IPS-18a (cell line): ENCODE results near the gene CLOCK.
A peak's percentile ranks its signal among the peaks of the same experiment; 100 is the strongest.
"Not testable (repeated sequence)": the region's sequence is repeated elsewhere in the genome, so short reads cannot be mapped to it uniquely, and the experiment has no call there.

Experiments
- H3K27ac ChIP-seq: one replicate; pipeline ENCODE4 v1.5.1; 2013; ENCODE audit warnings: low read length
- H3K27me3 ChIP-seq: one replicate; pipeline ENCODE4 v1.6.1; 2013; ENCODE audit warnings: mild to moderate bottlenecking, low read length; ENCODE audit not compliant: control insufficient read depth, insufficient read depth
- H3K36me3 ChIP-seq: one replicate; pipeline ENCODE4 v1.6.1; 2013; ENCODE audit warnings: low read depth, low read length; ENCODE audit not compliant: control insufficient read depth
- H3K4me1 ChIP-seq: one replicate; pipeline ENCODE4 v1.6.1; 2013; ENCODE audit warnings: low read depth, low read length; ENCODE audit not compliant: control insufficient read depth
- H3K4me3 ChIP-seq: one replicate; pipeline ENCODE4 v1.5.1; 2013; ENCODE audit warnings: low read length
- H3K9ac ChIP-seq: one replicate; pipeline ENCODE4 v1.6.1; 2013; ENCODE audit warnings: mild to moderate bottlenecking, low read length, moderate library complexity
- H3K9me3 ChIP-seq: one replicate; pipeline ENCODE4 v1.6.1; 2013; ENCODE audit warnings: low read depth, low read length; ENCODE audit not compliant: control insufficient read depth

Gene CLOCK

GRCh38 chr4:55546756-55547465 is at the start of gene CLOCK:
Gene CLOCK (minus strand): TSS chr4:55546909. CDS start chr4:55482785, 64,124 bp downstream.
- Histone ChIP-seq H3K27me3 (no peaks in the 10 kb centered on the region), H3K36me3 (no peaks in the 10 kb centered on the region), H3K27ac (peak within 1 kb of the TSS; percentile 12), H3K9ac (peak within 1 kb of the TSS; percentile 74), H3K9me3 (no peaks in the 10 kb centered on the region), H3K4me1 (peaks cover 26% of the 10 kb centered on the region), H3K4me3 (peak within 1 kb of the TSS; percentile 87)

DNA sequence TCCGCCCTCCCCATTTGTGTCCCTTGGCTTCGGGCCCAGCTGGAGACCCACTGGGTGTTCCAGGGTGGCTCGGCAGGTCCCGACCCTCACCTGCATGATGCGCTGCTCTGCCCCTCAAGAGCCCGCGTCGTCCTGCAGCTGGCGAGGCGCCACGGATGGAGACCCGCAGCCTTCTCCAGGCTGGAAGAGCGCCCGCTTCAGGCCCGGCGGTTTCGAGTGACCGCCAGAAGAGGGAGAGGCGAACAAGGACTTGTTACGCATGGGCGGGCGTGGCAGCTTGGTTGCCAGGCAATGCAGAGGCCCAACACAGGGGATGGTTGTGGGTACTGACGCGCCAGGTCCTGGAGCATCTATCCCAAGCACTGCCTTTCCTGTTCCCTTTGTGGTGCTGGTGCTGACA is 45.3 kb upstream of the CLOCK start, which contains the start of gene PDCL2:
Gene PDCL2, minus strand, starts transcription at position 232 of the 400 bp plus-strand sequence. Its CDS starts 136 bp downstream, at position 96.
- H3K4me1 ChIP-seq = no peaks in the 10 kb centered on the region
- no peak within 1 kb of the TSS for H3K27ac ChIP-seq
- H3K9me3 ChIP-seq = no peaks in the 10 kb centered on the region
- H3K4me3 ChIP-seq = no peak within 1 kb of the TSS
- no peak within 1 kb of the TSS for H3K9ac ChIP-seq
- no peaks in the 10 kb centered on the region for H3K27me3 ChIP-seq
- H3K36me3 ChIP-seq = no peaks in the 10 kb centered on the region

GRCh38 chr4:55588160-55588559 is 41.5 kb upstream of the CLOCK start:
- Histone ChIP-seq H3K27ac (no peak overlapping the region), H3K27me3 (no peaks in the 10 kb centered on the region), H3K9ac (no peak overlapping the region), H3K9me3 (peaks cover 4% of the 10 kb centered on the region), H3K4me3 (no peak overlapping the region), H3K4me1 (no peaks in the 10 kb centered on the region), H3K36me3 (no peaks in the 10 kb centered on the region)

GRCh38 chr4:55582773-55583172 is 36.1 kb upstream of the CLOCK start:
- not testable (repeated sequence) for H3K9ac ChIP-seq, H3K27me3 ChIP-seq, H3K9me3 ChIP-seq, H3K36me3 ChIP-seq, H3K27ac ChIP-seq, H3K4me3 ChIP-seq, H3K4me1 ChIP-seq

DNA sequence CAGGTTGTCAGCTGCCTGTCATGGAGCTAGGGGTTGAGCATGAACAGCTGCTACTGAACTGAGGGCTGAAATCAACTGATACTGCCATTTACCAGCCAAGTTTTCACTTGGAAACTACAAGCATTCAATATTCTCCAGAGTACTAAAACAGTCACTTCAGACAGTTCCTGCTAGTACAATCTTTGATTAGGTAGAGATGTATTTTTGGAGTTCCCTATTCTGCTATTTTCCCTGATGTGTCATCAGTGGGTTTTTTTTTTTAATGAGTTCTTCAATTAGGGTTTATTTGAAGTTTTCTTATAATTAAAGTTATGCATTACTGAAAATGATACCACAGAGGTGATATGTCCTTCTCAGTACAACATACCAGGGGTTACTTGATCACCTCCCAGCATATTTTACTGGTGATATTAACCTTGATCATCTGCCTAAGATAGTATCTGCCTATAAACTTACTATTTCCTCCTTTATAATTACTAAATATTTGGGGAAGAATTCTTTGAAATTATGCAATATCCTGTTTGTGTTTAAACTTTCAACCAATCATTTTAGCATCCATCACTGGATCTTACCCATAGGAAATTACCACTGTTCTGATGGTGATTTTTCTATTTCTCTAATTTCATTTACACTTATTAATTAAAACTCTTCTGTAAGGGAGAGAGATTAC is 31.8 kb upstream of the CLOCK start:
- no peak overlapping the region for H3K4me3 ChIP-seq
- H3K9ac ChIP-seq = no peak overlapping the region
- H3K27ac ChIP-seq = no peak overlapping the region
- H3K36me3 ChIP-seq = no peaks in the 10 kb centered on the region
- H3K27me3 ChIP-seq = no peaks in the 10 kb centered on the region
- H3K9me3 ChIP-seq = peaks cover 11% of the 10 kb centered on the region
- H3K4me1 ChIP-seq = no peaks in the 10 kb centered on the region

GRCh38 chr4:55575513-55575912 is 28.8 kb upstream of the CLOCK start:
- Histone ChIP-seq H3K27ac (no peak overlapping the region), H3K4me3 (no peak overlapping the region), H3K9me3 (peaks cover 10% of the 10 kb centered on the region), H3K9ac (no peak overlapping the region), H3K36me3 (no peaks in the 10 kb centered on the region), H3K4me1 (no peaks in the 10 kb centered on the region), H3K27me3 (no peaks in the 10 kb centered on the region)

- Histone ChIP-seq H3K4me3 (no peak overlapping the region), H3K27me3 (no peaks in the 10 kb centered on the region), H3K9ac (no peak overlapping the region), H3K36me3 (no peaks in the 10 kb centered on the region), H3K27ac (no peak overlapping the region), H3K4me1 (no peaks in the 10 kb centered on the region), H3K9me3 (peaks cover 10% of the 10 kb centered on the region)
These were observed 27.5 kb upstream of the CLOCK start for GRCh38 chr4:55574252-55574651.

- no peaks in the 10 kb centered on the region for H3K36me3 ChIP-seq
- H3K9ac ChIP-seq = no peak overlapping the region
- no peaks in the 10 kb centered on the region for H3K9me3 ChIP-seq
- no peaks in the 10 kb centered on the region for H3K4me1 ChIP-seq
- H3K27me3 ChIP-seq = no peaks in the 10 kb centered on the region
- no peak overlapping the region for H3K27ac ChIP-seq
- no peak overlapping the region for H3K4me3 ChIP-seq
These were observed 25.1 kb upstream of the CLOCK start for GRCh38 chr4:55571806-55572205.

DNA sequence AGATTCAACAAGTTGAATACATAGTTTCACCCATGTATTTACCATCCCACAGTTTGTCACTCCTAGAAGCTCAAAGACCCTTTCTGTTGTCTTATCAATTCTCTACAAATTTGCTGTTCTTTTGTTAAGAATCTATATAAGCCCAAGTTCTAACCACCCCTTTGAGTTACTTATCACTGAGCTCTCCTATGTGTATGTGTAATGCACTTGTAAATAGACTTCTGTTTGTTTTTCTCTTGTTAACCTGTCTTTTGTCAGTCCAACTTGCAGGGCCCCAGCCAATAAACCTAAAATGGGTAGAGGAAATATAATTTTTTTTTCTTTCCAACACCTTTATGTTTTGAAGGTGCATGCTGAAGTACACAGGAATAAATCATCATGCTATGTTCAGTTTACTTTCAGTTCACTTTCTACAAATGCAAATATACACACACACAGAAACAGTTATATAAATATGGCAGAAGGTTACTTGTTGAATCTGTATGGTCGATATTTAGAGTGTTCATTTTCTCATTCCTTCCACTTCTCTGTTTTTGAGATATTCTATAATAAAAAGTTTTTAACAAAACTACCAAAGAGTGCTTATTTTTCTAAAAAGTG is 22.3 kb upstream of the CLOCK start:
- no peaks in the 10 kb centered on the region for H3K27me3 ChIP-seq
- H3K27ac ChIP-seq = no peak overlapping the region
- H3K4me3 ChIP-seq = no peak overlapping the region
- no peak overlapping the region for H3K9ac ChIP-seq
- peaks cover 3% of the 10 kb centered on the region for H3K4me1 ChIP-seq
- H3K36me3 ChIP-seq = no peaks in the 10 kb centered on the region
- H3K9me3 ChIP-seq = no peaks in the 10 kb centered on the region

DNA sequence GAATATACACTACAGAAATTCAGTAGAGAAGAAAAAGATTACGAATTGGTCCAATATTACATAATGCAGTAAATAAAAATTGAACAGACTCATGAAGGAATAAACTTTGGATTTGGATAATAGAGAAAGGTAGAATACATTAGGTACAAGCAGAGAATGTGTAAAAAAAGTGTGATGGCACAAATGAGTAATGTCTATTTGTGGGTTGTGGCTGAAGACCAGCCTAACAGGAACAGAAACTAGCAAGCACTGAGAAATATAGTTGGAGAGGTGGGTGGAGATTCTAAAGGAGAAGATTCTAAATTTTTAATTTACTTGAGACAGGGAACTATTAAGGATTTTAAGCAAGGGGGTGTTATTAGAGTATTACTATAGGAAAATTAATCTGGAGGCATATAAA is 15.2 kb upstream of the CLOCK start:
- H3K4me1 ChIP-seq = peaks cover 11% of the 10 kb centered on the region
- no peaks in the 10 kb centered on the region for H3K27me3 ChIP-seq
- H3K9me3 ChIP-seq = no peaks in the 10 kb centered on the region
- H3K4me3 ChIP-seq = no peak overlapping the region
- H3K36me3 ChIP-seq = no peaks in the 10 kb centered on the region
- no peak overlapping the region for H3K9ac ChIP-seq
- H3K27ac ChIP-seq = no peak overlapping the region

DNA sequence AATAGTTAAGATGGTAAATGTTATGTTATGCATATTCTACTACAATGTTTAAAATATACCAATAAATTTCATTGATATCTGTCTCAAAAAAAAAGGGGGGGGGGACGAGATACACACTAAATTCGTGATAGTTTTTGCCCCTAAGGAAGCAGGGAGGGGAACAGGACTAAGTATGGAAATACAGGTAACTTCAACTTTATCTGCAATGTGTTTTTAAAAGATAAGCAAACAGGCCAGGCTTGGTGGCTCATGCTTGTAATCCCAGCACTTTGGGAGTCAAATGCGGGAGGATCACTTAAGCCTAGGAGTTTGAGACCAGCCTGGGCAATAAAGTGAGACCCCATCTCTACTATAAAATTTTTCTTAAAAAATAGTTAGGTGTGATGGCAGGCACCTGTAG is 13.4 kb upstream of the CLOCK start:
- no peaks in the 10 kb centered on the region for H3K27me3 ChIP-seq
- H3K4me3 ChIP-seq = no peak overlapping the region
- H3K9ac ChIP-seq = no peak overlapping the region
- no peaks in the 10 kb centered on the region for H3K36me3 ChIP-seq
- no peaks in the 10 kb centered on the region for H3K9me3 ChIP-seq
- H3K4me1 ChIP-seq = peaks cover 11% of the 10 kb centered on the region
- no peak overlapping the region for H3K27ac ChIP-seq
